Astrocyte (in vitro differentiated cells and primary cell): Measurements from ENCODE around the gene SND1.

Experiments
- EZH2 ChIP-seq: IDR thresholded peaks from 2 replicates; pipeline ENCODE4 v1.6.1; 2012; ENCODE audit warnings: mild to moderate bottlenecking, low read length, inconsistent platforms; ENCODE audit not compliant: insufficient read depth
- TF ChIP-seq, protein P1 (sequence below): IDR thresholded peaks from 2 replicates; pipeline ENCODE4 v1.5.1; 2011; ENCODE audit warnings: low read depth, mild to moderate bottlenecking, inconsistent platforms, low read length, moderate library complexity; ENCODE audit not compliant: insufficient read depth

- TF ChIP-seq, protein P1, sequence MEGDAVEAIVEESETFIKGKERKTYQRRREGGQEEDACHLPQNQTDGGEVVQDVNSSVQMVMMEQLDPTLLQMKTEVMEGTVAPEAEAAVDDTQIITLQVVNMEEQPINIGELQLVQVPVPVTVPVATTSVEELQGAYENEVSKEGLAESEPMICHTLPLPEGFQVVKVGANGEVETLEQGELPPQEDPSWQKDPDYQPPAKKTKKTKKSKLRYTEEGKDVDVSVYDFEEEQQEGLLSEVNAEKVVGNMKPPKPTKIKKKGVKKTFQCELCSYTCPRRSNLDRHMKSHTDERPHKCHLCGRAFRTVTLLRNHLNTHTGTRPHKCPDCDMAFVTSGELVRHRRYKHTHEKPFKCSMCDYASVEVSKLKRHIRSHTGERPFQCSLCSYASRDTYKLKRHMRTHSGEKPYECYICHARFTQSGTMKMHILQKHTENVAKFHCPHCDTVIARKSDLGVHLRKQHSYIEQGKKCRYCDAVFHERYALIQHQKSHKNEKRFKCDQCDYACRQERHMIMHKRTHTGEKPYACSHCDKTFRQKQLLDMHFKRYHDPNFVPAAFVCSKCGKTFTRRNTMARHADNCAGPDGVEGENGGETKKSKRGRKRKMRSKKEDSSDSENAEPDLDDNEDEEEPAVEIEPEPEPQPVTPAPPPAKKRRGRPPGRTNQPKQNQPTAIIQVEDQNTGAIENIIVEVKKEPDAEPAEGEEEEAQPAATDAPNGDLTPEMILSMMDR: no peak
- no peak for TF ChIP-seq EZH2
Observed at GRCh38 chr7:128094686-128095085, 442.7 kb downstream of the SND1 start.
